ENCODE measurements around the gene FAM162B. TPM values are rescaled to one million over a fixed set of nuclear protein-coding genes. Genes with fewer than 3 reads are reported as not detected.

Gene FAM162B
- total and polyA plus RNA-seq, 11 donors = 2.7 to 8.9 (median 3.5) TPM

DNA sequence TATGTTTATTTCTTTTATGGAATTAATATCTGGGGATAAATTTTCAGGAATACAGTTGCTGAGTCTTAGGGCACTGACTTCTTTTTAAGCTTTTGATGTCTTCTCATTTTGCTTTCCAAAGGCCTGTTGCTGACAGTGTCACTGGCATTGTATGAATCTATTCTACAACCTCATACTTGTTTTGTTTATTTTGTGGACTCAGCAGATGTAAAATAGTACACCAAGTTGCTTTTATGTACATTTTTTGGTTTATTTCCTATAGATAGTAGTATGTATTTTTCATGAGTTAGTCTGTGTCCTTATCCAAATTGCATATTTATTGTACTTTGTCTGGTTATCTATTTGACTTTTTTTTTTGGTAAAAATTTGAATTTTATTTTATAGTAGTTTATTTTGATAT lies 35.0 kb downstream of the FAM162B start:
- DNase-seq (no peak), ATAC-seq (no peak)
- Histone ChIP-seq H3K36me3 (peaks cover 0 to 83% (median 59%) of the 10 kb centered on the region in 9 donors), H3K27me3 (no peaks in the 10 kb centered on the region), H3K9me3 (peaks cover 0 to 5% (median 0%) of the 10 kb centered on the region in 12 donors), H3K27ac (no peak overlapping the region), H3K4me1 (no peaks in the 10 kb centered on the region), H3K4me3 (no peak overlapping the region)
- intact Hi-C loops (cut with DNase I) = no loop called here
- TF ChIP-seq, protein P1, sequence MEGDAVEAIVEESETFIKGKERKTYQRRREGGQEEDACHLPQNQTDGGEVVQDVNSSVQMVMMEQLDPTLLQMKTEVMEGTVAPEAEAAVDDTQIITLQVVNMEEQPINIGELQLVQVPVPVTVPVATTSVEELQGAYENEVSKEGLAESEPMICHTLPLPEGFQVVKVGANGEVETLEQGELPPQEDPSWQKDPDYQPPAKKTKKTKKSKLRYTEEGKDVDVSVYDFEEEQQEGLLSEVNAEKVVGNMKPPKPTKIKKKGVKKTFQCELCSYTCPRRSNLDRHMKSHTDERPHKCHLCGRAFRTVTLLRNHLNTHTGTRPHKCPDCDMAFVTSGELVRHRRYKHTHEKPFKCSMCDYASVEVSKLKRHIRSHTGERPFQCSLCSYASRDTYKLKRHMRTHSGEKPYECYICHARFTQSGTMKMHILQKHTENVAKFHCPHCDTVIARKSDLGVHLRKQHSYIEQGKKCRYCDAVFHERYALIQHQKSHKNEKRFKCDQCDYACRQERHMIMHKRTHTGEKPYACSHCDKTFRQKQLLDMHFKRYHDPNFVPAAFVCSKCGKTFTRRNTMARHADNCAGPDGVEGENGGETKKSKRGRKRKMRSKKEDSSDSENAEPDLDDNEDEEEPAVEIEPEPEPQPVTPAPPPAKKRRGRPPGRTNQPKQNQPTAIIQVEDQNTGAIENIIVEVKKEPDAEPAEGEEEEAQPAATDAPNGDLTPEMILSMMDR (IDR thresholded peaks at IDR 0.05) = no peak
- no peak for TF ChIP-seq POLR2A (IDR thresholded peaks at IDR 0.05)

DNA sequence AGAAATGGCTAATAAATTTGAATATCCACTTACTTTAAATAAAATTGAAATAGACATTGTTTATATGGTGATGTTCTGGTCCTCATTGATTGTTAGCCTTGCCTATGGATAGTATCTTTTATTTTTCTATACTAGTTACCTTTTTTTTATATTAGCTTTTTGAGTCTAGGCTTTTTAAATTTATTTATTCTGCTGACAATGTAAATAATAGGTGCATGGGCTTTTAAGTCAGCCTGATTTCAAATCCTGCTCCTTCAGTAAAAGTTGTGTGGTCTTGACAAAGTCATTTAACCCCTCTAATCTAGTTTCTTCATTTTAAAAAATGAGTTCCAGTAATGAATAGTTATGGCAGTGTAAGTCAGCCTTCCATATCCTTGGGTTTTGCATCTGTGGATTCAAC lies 38.6 kb downstream of the FAM162B start:
- Histone ChIP-seq H3K9me3 (no peaks in the 10 kb centered on the region), H3K27me3 (no peaks in the 10 kb centered on the region), H3K36me3 (peaks cover 0 to 98% (median 82%) of the 10 kb centered on the region in 9 donors), H3K27ac (no peak overlapping the region), H3K4me1 (no peaks in the 10 kb centered on the region), H3K4me3 (no peak overlapping the region)
- ATAC-seq = no peak
- intact Hi-C loops (cut with DNase I) = no loop called here
- DNase-seq = no peak
- TF ChIP-seq, protein P1 (IDR thresholded peaks at IDR 0.05) = no peak
- TF ChIP-seq POLR2A (IDR thresholded peaks at IDR 0.05) = no peak

DNA sequence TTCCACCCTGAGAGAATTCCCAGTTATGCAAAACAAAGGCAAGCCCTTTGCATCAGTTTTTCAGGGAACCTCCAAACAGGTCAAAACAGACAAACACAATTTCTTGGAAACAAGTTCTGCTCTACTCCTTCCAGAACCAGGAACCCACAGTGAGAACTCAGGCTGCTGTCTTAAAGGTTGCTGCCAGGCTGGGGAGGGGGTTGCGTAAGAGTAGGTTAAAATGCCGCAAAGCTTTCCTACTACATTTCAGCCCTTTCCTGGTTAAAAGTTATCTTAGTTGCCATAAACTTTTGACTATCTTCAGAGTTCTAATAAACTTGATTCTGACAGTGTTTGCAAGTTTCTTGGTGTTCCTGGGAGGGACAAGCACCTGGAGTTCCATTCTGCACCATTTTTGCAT lies 50.8 kb downstream of the FAM162B start:
- intact Hi-C loops (cut with DNase I) = no loop called here
- no peak for DNase-seq
- Histone ChIP-seq H3K4me1 (no peaks in the 10 kb centered on the region), H3K27ac (no peak overlapping the region), H3K27me3 (no peaks in the 10 kb centered on the region), H3K4me3 (no peak overlapping the region), H3K36me3 (peaks cover 0 to 79% (median 64%) of the 10 kb centered on the region in 9 donors), H3K9me3 (peaks cover 0 to 12% (median 0%) of the 10 kb centered on the region in 12 donors)
- TF ChIP-seq, protein P1 (IDR thresholded peaks at IDR 0.05) = no peak
- no peak for TF ChIP-seq POLR2A (IDR thresholded peaks at IDR 0.05)
- no peak for ATAC-seq
- 98 to 100% (median 99%) methylated on average over 2 of the region's 2 CpGs for WGBS, 4 donors

DNA sequence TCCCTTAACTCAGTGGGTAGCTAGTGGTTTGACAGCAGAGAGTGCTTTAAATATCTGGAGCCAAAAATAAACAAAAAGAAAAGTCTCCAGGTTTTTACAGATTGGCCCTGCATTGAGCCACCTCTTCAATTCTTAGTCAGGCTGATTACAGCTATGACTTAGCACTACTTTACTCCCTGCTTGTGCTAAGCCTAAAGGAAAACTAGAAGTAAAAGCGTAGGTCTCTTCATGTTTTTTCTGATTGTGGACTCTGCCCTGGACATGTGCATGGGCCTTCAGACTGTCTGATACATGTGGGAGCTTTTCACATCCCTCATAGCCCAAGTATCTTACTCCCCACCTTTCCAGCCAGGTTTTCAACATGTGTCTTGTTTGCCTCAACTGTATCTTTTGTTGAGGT lies 51.2 kb downstream of the FAM162B start:
- TF ChIP-seq, protein P1 (IDR thresholded peaks at IDR 0.05) = no peak
- TF ChIP-seq POLR2A (IDR thresholded peaks at IDR 0.05) = no peak
- ATAC-seq = no peak
- WGBS, 4 donors = 97 to 100% (median 97%) methylated on average over 1 of the region's 1 CpG
- intact Hi-C loops (cut with DNase I) = no loop called here
- H3K9me3 ChIP-seq = peaks cover 0 to 12% (median 0%) of the 10 kb centered on the region in 12 donors
- no peak for DNase-seq
- H3K36me3 ChIP-seq = peaks cover 0 to 75% (median 60%) of the 10 kb centered on the region in 9 donors
- no peaks in the 10 kb centered on the region for H3K27me3 ChIP-seq
- H3K4me1 ChIP-seq = no peaks in the 10 kb centered on the region
- H3K4me3 ChIP-seq = no peak overlapping the region
- no peak overlapping the region for H3K27ac ChIP-seq
